Right renal cortex interstitium (tissue), 3 donors: ENCODE data around the gene RXYLT1. TPM values are rescaled to one million over a fixed set of nuclear protein-coding genes. Genes with fewer than 3 reads are reported as not detected.

Experiments
- DNase-seq, 3 donors: peaks; one replicate each; pipeline ENCODE4 v3.0.0-alpha.2; 2013; ENCODE audit warnings: low read depth in 3 of 3, low spot score in 2 of 3
- polyA plus RNA-seq, 3 donors: library from polyadenylated mRNA; unstranded; fragments of 120-200 nt; gene quantifications; one replicate each; pipeline ENCODE4 v1.2.1, GENCODE V29; 2013; ENCODE audit not compliant: insufficient read length in 3 of 3

The RXYLT1 gene
- polyA plus RNA-seq, 3 donors: 30.5 to 33.3 (median 33.1) TPM

DNA sequence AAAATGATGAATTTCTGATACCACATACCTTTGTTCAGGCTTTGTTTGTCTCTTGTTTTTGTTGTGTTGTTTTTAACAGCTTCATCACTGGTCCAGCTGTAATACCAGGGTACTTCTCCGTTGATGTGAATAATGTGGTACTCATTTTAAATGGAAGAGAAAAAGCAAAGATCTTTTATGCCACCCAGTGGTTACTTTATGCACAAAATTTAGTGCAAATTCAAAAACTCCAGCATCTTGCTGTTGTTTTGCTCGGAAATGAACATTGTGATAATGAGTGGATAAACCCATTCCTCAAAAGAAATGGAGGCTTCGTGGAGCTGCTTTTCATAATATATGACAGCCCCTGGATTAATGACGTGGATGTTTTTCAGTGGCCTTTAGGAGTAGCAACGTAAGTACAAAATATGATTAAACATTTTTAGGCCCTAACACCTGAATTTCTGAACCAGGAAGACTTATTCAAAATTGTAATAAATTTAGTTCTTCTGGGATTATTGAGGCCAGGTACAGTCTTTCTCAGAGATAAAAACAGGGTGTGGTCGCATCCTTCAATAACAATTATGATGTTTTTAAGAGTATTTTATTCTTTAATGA lies 22.4 kb downstream of the RXYLT1 start:
- no peak for DNase-seq

DNA sequence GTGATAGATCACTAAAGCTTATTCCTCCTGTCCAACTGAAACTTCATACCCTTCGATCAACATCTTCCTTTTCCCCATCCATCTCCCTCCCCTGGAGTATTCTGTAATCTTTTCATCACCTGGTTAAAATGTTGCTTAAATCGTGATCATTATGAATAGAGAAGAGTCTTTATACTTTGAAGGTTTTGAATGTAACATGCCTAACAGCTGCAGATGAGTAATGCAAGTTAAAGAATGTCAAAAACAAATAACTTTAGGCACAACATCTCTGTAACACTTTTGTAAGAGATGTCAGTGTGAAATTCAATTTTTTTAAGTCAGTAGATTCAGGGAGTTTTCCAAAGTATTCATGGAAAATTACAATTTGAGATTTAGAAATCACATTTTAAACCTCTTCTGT lies 25.0 kb downstream of the RXYLT1 start:
- DNase-seq: no peak

DNA sequence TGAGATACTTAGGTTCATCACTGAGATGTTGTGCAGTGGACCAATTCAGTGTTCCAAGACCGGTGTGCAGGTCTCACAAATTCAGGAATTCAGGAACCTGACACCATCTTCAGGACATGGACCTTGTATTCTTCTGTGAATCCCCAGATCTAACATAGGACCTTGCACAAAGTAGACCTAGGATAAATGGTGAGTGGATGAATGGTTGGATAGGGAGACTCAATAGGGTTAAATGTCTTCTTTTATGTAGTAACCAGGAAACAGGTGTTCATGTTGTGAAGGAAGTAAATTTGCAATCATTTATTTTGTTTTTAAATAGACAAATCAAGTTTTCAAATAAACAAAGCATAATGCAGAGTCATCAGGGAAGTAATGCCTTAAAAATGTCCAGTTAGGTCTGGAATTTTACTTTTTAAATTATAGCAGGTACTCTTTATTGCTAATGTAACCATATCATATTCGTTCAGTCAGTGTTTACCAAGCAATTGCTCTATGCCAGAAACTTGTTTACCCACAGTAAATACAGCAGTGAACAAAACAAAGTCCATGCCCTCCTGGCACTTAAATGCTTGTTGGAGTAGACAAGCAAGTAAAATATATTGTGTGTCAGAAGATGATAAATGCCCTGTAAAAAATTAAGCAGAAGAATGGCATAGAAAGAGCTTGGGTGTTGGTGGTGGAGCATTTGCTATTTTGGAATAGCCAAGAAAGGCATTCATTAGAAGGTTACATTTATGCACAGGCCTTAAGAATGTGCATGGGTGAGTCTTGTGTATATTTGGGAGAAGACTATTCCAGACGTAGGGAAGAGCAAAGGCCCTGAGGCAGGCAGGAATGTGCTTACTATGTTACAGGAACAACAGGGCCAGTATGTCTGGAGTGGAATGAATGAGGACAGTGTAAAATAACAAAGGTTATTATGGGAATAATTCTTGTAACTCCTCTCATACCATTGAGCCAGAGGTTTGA lies 26.3 kb downstream of the RXYLT1 start:
- no peak for DNase-seq

DNA sequence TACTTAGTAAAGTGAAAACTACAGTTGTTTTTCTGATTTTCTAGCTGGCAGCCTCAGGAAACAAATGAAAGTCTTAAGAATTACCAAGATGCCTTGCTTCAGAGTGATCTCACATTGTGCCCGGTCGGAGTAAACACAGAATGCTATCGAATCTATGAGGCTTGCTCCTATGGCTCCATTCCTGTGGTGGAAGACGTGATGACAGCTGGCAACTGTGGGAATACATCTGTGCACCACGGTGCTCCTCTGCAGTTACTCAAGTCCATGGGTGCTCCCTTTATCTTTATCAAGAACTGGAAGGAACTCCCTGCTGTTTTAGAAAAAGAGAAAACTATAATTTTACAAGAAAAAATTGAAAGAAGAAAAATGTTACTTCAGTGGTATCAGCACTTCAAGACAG lies 28.9 kb downstream of the RXYLT1 start:
- no peak for DNase-seq

DNA sequence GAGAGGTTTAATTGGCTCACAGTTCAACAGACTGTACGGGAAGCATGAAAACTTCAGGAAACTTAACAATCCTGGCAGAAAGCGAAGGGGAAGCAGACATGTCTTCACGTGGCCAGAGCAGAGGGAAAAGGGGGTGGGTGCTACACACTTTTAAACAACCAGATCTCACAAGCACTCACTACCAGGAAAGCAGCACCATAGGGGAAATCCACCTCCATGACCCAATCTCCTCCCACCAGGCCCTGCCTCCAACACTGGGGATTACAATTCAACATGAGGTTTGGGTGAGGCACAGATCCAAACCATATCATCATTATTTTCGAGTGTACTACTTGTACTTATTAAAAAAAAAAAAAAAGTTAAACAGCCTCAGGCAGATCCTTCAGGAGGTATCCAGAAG lies 29.9 kb downstream of the RXYLT1 start:
- no peak for DNase-seq

DNA sequence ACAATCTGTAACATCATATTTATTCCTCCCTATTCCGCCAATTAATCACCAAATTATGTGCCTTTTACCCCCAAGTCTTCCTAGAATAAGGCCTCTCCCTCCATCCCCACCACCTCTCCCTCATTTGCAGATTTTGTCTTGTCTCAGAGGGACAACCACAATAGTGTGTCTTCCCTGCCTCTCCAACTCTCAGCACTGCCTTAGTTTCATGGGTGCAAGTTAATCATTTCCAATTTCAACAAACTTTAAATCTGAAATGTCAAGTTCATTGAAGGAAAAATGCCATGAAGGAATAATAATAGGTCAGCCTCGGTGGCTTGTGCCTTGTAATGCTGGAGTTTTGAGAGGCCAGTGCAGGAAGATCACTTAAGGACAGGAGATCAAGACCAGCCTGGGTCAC lies 31.6 kb downstream of the RXYLT1 start:
- DNase-seq: no peak

DNA sequence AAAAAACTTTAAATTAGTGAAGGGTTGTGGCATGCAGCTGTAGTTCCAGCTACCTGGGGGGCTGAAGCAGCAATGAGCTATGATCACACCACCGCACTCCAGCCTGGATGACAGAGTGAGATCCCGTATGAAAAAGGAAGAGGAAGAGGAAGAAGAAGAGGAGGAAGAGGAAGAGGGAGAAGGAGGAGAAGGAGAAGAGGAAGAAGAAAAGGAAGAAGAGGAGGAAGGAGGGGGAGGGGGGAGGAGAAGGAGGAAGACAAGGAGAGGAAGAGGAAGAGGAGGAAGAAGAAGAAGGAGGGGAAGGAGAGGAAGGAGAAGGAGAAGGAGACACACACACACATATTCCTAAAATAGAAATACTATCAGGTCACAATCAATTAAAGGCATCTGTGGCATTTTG lies 32.0 kb downstream of the RXYLT1 start:
- no peak for DNase-seq

DNA sequence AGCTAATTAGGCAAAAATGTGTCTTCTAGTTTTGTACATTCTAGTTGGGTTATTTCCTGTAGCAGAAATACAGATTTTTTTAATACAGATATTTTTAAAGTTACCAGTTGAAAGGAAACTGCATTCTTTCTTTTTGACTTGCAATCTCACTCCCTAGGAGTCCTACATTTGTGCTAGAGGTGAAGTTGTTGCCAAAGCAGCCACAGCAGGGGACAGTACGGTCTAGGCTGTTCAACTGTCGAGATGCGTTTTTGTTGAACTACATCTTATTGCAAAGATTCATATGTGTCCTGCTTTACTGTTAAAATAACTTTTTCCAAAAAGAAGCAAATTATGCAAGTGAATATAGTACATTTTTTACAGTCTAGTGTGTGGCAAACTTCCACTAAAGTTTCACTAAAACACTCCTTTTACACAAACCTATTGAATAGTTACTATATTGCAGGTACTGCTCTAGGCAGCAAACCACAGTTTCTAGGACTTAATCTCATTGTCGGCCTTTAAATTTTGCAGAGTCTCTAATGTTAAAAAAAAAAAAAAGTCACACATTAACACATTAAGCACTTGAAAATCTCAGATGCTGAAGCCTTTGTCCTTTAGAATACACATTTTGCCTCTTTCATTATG lies 34.5 kb downstream of the RXYLT1 start:
- DNase-seq: no peak

DNA sequence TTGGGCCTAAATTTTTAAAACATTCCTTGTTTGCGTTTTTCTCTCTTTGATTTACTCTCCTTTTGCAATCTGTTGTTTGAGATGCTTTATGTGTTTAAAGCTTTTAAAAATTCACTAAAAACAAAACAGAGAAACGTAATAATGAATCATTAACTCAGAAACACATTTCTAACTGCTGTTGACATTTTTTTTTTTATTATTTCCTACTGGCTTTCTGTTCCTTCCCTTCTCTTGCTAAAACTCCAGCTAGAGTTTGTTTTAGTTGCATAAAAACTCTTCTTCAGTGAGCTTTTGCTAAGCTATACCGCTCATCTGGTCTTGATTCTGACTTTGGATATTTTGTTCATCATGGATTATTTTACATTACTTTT lies 35.8 kb downstream of the RXYLT1 start:
- no peak for DNase-seq

DNA sequence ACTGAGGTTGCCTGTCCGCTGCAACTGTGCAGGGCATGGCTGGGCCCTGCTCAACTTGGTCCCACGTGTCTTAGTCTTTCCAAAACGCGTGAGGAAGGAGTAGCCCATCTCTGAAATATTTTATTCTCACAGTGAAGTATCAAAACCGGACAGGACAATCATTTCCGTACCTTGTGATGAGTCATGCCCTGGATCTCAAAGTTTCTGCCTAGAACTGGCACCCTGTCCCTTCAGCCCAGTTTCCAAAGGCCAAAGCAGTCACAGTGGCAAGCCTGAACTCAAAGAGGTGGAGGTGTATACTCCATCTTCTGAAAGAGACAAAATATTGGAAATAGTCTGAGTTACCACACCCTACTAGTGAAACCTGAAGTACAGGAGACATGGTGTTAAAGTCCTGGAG lies 36.3 kb downstream of the RXYLT1 start:
- no peak for DNase-seq

DNA sequence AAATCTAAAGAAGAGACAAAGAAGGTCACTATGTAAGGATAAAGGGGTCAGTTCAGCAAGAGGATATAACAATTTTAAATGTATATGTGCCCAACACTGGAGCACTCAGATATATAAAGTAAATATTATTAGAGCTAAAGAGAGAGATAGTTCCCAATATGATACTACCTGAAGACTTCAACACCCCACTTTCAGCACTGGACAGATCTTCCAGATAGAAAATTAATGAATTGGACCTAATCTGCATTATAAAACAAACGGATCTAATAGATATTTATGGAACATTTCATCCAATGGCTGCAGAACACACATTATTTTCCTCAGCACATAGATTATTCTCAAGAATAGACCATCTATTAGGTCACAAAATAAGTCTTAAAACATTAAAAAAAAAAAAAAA lies 40.7 kb downstream of the RXYLT1 start:
- no peak for DNase-seq

DNA sequence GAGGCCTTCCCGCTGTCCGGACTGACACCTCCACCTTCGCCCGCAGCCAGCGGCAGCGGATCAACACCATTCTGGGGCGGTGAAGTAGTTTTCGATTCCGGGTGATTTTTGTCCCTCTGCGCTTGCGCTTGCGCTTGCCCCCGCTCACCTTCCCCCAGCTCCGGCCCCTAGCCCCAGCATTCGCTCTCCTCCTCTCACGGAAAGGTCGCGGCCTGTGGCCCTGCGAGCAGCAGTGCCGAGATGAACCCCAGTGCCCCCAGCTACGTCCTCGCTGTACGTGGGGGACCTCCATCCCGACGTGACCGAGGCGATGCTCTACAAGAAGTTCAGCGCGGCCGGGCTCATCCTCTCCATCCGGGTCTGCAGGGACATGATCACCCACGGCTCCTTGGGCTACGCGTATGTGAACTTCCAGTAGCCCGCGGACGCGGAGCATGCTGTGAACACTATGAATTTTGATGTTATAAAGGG lies 42.1 kb downstream of the RXYLT1 start:
- DNase-seq: no peak

DNA sequence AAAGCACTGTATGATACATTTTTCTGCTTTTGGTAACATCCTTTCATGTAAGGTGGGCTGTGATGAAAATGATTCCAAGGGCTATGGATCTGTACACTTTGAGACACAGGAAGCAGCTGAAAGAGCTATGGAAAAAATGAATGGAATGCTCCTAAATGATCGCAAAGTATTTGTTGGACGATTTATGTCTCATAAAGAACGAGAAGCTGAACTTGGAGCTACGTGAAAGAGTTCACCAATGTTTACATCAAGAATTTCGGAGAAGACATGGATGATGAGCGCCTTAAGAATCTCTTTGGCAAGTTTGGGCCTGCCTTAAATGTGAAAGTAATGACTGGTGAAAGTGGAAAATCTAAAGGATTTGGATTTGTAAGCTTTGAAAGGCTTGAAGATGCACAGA lies 42.6 kb downstream of the RXYLT1 start:
- DNase-seq: no peak

DNA sequence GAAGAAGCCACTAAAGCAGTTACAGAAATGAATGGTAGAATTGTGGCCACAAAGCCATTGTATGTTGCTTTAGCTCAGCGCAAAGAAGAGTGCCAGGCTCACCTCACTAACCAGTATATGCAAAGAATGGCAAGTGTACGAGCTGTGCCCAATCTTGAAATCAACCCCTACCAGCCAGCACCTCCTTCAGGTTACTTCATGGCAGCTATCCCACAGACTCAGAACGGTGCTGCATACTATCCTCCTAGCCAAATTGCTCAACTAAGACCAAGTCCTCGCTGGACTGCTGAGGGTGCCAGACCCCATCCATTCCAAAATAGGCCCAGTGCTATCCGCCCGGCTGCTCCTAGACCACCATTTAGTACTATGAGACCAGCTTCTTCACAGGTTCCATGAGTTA lies 43.3 kb downstream of the RXYLT1 start:
- DNase-seq: no peak

DNA sequence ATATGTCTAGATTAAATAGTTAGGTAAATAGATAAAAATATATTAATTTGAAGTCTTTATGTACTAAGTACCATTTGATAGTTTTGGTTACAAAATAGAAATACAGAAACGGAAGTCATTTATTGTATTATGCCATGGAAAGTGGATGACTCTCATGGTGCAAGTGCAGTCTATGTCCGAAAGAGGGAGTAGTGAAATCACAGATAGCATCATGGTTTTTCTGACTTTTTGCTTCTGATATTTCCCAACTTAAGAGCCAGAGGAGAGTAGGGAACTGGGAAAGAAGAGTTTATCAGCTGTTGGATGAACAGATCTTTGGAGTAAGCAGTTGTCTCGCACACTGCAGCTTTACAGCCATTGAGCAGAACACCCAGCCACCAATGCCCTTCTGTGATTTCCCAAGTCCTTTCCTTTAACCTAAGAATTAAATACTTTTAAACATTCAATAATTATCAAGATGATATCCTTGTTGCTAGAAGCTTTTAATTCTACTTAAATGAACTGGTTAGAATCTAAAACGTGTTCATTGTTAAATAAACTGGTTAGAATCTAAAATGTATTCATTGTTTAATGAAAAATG lies 46.4 kb downstream of the RXYLT1 start:
- no peak for DNase-seq

DNA sequence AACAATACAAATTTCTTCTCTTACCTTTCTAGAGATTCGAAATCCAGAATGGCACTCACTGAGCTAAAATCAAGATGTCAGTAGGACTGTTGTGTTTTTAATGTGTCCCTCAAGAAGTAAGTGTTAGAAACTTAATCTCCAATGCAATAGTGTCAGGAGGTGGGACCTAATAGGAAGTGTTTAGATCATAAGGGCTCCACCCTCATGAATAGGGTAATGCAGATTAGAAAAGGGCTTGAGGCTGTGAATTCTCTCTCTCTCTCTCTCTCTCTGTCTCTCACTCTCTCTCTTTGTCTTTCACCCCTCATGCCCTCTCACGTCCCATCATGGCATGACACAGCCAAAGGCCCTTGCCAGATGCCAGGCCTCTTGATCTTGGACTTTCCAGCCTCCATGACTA lies 49.2 kb downstream of the RXYLT1 start:
- no peak for DNase-seq

DNA sequence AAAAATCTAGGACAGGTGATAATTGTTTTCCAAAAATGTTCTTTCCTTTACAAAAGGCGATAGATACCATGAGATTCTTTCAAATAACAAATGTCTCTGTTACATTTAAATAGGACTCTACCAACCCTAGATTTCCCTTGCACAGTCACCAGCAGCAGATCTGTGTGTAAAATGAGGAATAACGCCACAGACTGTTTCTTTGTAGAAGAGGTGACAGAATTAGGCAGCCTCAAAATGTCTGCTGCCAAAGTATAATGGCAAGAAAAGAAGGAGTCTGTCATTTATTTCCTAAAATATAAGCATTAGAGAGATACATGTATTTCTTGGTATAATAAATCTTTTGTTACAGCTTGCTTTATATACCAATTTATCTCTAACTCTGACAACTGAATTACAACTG lies 56.3 kb downstream of the RXYLT1 start:
- DNase-seq: no peak

DNA sequence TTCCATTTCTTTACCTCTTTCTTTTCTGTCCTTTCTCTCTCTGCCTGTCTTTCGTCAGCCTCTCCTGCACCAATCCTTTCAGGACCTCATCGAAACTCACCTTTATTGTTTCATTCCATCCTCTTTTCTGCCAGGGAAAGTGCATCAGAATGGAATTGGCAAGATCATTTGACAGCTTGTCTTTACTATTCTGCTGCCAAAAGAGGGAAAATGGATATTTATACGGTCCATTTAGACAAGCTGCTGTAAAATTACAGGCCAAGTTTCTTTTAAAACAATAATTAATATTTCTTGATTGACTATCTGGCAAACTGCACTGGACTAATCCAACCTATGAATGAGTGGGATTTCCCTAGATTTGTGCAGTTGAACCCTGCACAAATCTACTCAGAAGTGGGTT lies 57.2 kb downstream of the RXYLT1 start:
- DNase-seq: no peak

DNA sequence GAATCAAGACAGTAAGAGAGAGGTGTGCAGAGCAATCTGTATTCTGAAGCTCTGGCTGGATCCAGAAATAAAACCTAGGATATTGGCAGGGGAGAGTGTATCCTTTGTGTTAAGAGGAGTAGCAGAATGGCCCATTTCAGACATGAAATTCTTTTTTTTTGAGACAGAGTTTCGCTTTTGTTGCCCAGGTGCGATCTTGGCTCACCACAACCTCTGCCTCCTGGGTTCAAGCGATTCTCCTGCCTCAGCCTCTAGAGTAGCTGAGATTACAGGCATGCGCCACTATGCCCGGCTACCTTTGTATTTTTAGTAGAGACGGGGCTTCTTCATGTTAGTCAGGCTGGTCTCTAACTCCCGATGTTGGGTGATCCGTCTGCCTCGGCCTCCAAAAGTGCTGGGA lies 58.7 kb downstream of the RXYLT1 start:
- no peak for DNase-seq

DNA sequence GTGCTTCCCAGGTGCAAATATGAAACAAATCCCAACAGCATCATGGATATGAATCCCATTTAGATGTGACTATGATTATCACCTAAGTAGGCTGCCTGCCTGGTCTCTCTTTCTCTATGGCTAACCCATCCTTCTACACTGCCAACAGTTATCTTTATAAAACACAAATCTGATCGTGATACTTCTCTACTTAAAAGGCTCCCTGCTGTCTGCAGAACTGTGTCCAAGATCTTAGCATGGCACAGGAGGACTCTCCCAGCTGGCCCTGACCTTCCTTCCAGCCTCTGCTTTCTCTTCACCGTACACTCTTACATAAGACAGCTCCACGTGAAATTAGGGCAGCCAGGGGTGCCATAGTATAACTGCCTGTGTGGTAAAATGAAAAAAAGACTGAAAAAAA lies 61.3 kb downstream of the RXYLT1 start:
- DNase-seq: no peak

DNA sequence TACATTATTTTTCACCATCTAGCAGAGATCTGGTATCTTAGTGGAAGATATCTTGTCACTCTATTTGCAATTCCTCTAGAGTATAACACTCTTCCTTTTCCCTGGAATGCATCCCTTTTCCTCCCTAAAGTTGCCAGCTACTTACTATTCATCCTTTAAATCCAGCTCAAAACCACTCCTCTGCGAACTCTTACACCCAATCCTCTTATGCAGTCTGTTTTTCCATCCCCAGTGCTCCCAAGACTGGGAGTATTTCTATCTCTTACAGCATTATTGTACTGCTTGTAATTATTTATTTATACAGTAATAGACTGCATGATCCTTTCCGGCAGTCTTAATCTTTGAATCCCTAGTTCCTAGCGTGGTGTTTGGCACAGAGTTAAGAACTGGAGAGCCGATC lies 61.9 kb downstream of the RXYLT1 start:
- no peak for DNase-seq
